Dedifferentiated amniotic fluid mesenchymal stem cell (primary cell): ENCODE measurements around the gene SRPX.

Experiments
- DNase-seq: peaks from one replicate; pipeline ENCODE4 v3.0.0-alpha.2; 2016; ENCODE audit errors: extremely low spot score

Gene SRPX, protein sequence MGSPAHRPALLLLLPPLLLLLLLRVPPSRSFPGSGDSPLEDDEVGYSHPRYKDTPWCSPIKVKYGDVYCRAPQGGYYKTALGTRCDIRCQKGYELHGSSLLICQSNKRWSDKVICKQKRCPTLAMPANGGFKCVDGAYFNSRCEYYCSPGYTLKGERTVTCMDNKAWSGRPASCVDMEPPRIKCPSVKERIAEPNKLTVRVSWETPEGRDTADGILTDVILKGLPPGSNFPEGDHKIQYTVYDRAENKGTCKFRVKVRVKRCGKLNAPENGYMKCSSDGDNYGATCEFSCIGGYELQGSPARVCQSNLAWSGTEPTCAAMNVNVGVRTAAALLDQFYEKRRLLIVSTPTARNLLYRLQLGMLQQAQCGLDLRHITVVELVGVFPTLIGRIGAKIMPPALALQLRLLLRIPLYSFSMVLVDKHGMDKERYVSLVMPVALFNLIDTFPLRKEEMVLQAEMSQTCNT

GRCh38 chrX:38220415-38221390, at the start of gene SRPX:
Gene SRPX (minus strand): TSS chrX:38220871. CDS start chrX:38220792, 79 bp downstream.
- DNase-seq: no peak

- no peak for DNase-seq
Observed at GRCh38 chrX:38268011-38268410, 47.3 kb upstream of the SRPX start.

DNA sequence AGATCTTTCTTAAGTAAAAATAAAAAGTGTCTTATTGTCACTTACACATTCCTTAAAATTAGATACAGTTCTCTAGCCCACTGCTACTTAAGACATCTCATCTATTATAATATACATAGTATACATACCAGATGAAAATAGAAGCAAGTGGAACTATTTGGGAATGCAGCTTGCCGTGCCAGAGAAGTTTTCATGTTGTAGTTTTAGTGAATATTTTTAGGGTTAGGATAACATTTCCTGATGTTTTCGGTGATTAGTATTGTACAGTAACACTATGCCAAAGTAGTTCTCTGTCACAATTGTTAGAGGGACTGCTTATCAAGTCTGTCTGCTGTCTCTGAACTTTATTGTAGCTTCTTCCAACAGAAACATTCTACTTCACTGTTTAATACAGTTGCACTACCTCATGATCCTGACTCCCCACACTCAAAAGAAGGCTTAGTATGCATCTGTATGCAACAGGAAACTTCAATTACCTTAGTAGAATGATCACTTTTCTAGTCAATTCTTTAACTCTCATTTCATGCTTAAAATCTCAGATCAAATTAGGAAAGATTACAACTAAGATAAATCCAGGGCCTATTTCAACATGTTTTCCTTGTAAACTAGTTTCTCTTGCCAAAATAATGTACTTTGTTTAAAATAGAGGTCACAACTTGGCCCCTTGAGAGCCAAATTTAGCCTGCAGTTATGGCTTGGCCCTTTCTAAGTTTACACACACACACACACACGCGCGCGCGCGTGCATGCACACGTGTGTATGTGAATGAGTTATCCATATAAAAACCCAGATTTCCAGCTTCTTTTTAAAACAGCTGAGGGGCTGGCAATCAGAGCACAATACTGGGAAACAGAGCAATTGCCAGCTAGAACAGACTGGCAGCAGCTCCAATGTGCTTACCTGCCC, 42.3 kb upstream of the SRPX start:
- DNase-seq: peak; percentile 50

GRCh38 chrX:38260231-38260630, 39.6 kb upstream of the SRPX start:
- DNase-seq: no peak

GRCh38 chrX:38256019-38256418, 35.3 kb upstream of the SRPX start:
- no peak for DNase-seq

DNA sequence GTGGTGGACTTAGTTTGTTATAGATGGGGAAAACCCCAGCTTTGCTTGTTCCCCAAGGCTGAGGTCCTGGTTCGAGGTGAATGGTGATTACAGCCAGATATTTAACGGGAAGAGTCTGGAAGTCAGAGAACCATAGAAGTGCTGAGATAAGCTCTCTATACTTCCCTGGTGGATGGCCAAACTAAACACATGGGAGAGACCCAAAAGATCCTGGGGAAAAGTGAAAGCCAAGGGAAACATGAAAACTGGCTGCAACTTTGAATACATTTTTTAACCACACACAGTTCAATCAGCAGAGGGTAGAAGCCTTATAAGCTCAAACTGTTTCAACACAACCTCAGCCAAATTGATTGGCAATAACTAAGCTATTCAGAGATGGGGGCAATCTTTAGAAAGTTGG, 29.3 kb upstream of the SRPX start:
- no peak for DNase-seq

DNA sequence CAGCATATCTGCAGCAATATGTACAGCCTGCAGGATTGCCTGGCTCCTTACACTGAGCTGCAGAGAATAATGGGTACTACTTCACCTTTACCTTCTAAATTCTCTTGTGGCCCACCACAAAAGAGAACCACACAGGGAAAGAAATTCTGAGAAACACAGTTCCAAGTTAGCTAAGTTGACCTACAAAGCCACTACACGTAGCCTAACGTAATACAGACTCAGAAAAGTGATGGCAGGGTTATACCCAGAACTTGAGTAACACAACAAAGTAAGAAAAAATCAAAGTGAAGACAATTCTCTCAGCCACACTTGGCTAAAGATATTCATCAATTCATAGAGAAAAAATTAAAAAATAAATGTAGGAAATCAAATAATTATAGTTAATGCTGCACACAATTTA, 26.4 kb upstream of the SRPX start:
- no peak for DNase-seq

DNA sequence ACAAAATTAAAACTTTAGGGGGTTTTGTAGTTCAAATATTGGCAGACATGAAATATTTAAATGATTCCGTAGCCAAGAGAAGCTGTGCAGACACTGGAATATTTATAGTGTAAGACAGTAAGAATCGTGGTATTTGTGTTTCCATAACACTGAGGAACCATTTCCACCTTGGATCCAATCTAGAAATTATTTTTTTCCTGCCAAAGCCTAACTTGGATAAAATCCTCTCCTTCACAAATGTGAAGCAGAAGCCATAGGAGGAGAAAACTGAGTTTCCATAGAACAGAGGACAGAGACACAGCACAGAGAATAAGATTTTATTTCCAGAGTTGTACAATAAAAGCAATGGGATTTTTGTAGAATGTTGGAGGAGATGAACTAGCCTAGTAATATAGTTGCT, 19.9 kb upstream of the SRPX start:
- DNase-seq: no peak

- DNase-seq: no peak
Observed at GRCh38 chrX:38236901-38237615, 16.4 kb upstream of the SRPX start.

GRCh38 chrX:38233891-38234667, 13.4 kb upstream of the SRPX start:
- peak; percentile 29 for DNase-seq

DNA sequence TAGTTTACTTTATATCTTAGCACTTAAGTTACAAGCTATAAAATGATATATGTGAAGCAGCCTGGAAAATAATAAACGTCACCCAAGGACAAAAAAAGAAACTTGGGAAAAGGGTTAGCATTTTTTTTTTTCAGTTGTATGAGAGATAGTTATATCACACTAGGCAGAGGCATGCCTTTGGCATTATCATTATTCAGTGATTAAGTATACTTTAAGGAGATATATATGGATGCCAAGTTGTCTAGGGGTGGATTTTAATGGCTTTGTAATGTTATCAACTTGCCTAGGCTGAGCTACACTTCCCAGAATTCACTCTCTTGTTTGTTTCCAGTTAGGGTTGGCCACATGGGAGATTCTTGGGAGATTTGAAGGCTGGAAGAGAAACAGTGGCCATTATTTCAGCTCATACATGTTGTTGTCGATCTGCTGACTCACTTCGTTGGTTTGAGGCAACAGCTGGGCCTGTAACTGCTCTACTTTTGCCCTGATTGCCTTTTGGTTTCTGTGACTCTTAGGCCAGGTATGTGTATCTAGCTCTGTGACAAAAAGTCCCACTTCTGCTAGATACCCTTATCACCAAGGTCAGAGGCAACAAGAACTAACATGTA, 11.5 kb upstream of the SRPX start:
- no peak for DNase-seq

GRCh38 chrX:38225093-38225492, 4.4 kb upstream of the SRPX start:
- DNase-seq: no peak

DNA sequence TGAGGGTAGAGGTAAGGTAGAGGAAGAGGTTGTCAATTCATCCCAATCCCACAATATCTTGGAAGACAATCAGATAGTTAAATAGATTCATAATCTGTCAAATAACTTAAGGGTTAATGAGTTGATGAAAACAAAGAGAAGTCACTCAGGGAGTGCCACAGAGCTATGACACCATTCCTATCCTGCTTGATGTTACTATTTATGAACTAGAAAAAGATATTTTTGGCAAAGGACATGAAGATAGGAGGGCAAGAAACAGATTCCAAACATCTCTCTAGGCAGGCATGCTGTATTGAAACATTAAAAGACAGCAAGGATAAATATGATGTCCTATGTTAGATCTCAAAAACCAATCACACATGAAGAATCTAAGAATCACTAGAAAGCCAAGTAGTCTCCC, 3.5 kb upstream of the SRPX start:
- no peak for DNase-seq

- DNase-seq: no peak
Observed at GRCh38 chrX:38221391-38221929, 789 bp upstream of the SRPX start.

GRCh38 chrX:38220024-38220414, 652 bp downstream of the SRPX start:
- DNase-seq: peak; percentile 58

- DNase-seq: no peak
Observed at GRCh38 chrX:38216642-38217041, 4.0 kb downstream of the SRPX start.

GRCh38 chrX:38214551-38215531, 5.8 kb downstream of the SRPX start:
- no peak for DNase-seq

GRCh38 chrX:38214044-38214443, 6.6 kb downstream of the SRPX start:
- DNase-seq: no peak
